C4-2B (cell line): ENCODE data around the gene ANO2.

Experiments used
- ZFX ChIP-seq: fragments of 450-650 bp; IDR thresholded peaks from 2 replicates; pipeline ENCODE4 v1.6.1; 2017
- TF ChIP-seq, protein P1 (sequence below): fragments of 450-650 bp; conservative IDR thresholded peaks from 2 replicates; pipeline ENCODE4 v1.5.1; 2017; ENCODE audit warnings: mild to moderate bottlenecking

DNA sequence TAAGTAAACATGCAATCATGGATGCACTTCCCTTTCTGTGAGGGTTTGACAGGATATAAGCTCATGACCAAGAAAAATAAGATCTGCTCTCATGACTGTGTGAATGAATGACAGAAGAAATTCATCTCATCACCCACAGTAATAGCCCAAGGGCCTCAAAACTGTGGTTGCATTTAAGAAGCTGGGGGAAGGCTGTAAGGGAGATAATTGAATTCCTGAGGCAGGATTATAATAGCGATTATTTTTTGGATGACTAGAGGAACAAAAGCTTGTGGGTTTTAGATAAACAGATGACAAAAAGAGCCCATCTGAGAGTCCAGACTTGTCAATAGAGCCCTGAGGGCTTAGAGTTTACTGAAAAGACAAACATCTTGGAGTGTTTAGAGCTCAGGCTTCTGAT lies 352.0 kb downstream of the ANO2 start:
- TF ChIP-seq, protein P1, sequence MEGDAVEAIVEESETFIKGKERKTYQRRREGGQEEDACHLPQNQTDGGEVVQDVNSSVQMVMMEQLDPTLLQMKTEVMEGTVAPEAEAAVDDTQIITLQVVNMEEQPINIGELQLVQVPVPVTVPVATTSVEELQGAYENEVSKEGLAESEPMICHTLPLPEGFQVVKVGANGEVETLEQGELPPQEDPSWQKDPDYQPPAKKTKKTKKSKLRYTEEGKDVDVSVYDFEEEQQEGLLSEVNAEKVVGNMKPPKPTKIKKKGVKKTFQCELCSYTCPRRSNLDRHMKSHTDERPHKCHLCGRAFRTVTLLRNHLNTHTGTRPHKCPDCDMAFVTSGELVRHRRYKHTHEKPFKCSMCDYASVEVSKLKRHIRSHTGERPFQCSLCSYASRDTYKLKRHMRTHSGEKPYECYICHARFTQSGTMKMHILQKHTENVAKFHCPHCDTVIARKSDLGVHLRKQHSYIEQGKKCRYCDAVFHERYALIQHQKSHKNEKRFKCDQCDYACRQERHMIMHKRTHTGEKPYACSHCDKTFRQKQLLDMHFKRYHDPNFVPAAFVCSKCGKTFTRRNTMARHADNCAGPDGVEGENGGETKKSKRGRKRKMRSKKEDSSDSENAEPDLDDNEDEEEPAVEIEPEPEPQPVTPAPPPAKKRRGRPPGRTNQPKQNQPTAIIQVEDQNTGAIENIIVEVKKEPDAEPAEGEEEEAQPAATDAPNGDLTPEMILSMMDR, result no peak
- no peak for TF ChIP-seq ZFX
